HL-60/S4 treated with retinoic acid at 250 ng/mL for 4 days and 3 days (cell line): Measurements from ENCODE around the gene KLF13.

Experiments
- in situ Hi-C: fragments of 300-500 bp; cut with MboI; formaldehyde crosslinking; loops from 2 replicates; pipeline ENCODE4 v1.7.0; 2022; ENCODE audit warnings: low sequenced_read_pairs

KLF13 gene

GRCh38 chr15:31326156-31326874 lies at the start of gene KLF13:
Gene KLF13, plus strand, starts transcription at chr15:31326835. Its CDS starts 378 bp downstream, at chr15:31327213.
- in situ Hi-C loops: no loop called here

- in situ Hi-C loops: no loop called here
Measured at GRCh38 chr15:31277335-31278060, 49.1 kb upstream of the KLF13 start.

GRCh38 chr15:31278061-31278445 lies 48.6 kb upstream of the KLF13 start:
- in situ Hi-C loops: no loop called here

- in situ Hi-C loops: no loop called here
Measured at GRCh38 chr15:31278544-31279220, 48.0 kb upstream of the KLF13 start.

- in situ Hi-C loops: no loop called here
Measured at GRCh38 chr15:31279221-31280045, 47.2 kb upstream of the KLF13 start.

GRCh38 chr15:31280046-31280830 lies 46.4 kb upstream of the KLF13 start:
- in situ Hi-C loops: no loop called here

- in situ Hi-C loops: no loop called here
Measured at GRCh38 chr15:31280831-31281216, 45.8 kb upstream of the KLF13 start.

- in situ Hi-C loops: no loop called here
Measured at GRCh38 chr15:31283043-31283442, 43.6 kb upstream of the KLF13 start.

GRCh38 chr15:31285772-31286261 lies 40.8 kb upstream of the KLF13 start:
- in situ Hi-C loops: no loop called here

- in situ Hi-C loops: no loop called here
Measured at GRCh38 chr15:31291048-31291578, 35.5 kb upstream of the KLF13 start.

- in situ Hi-C loops: no loop called here
Measured at GRCh38 chr15:31292391-31293015, 34.1 kb upstream of the KLF13 start.

GRCh38 chr15:31293655-31294054 lies 33.0 kb upstream of the KLF13 start:
- in situ Hi-C loops: no loop called here

- in situ Hi-C loops: no loop called here
Measured at GRCh38 chr15:31294067-31294466, 32.6 kb upstream of the KLF13 start.

- in situ Hi-C loops: no loop called here
Measured at GRCh38 chr15:31295658-31296057, 31.0 kb upstream of the KLF13 start.

GRCh38 chr15:31296219-31296645 lies 30.4 kb upstream of the KLF13 start:
- in situ Hi-C loops: no loop called here

GRCh38 chr15:31296646-31297574 lies 29.7 kb upstream of the KLF13 start:
- in situ Hi-C loops: no loop called here

- in situ Hi-C loops: no loop called here
Measured at GRCh38 chr15:31297575-31298456, 28.8 kb upstream of the KLF13 start.
